ENCODE data around the gene ZNF521. TPM values are rescaled to one million over a fixed set of nuclear protein-coding genes. Genes with fewer than 3 reads are reported as not detected.

ZNF521 gene
- total RNA-seq, 4 donors from 2014 or later, result 28.2 to 67.3 (median 53.1) TPM

- intact Hi-C loops (cut with DNase I), result no loop called here
- no peaks in the 10 kb centered on the region for H3K9me3 ChIP-seq
- WGBS, 2 donors, result 96 to 97% methylated on average over 1 of the region's 1 CpG
Observed at GRCh38 chr18:25236736-25237135, 115.2 kb downstream of the ZNF521 start.

GRCh38 chr18:25235401-25236042 is 116.4 kb downstream of the ZNF521 start:
- H3K27ac ChIP-seq, result no peak overlapping the region

More at GRCh38 chr18:25236736-25237135, 115.2 kb downstream of the ZNF521 start:
- H3K36me3 ChIP-seq, result no peaks in the 10 kb centered on the region
- H3K27ac ChIP-seq, result no peak overlapping the region
- DNase-seq, result no peak
- H3K4me3 ChIP-seq (replicated peaks in 1 of 3), result no peak overlapping the region
- H3K27me3 ChIP-seq, result no peaks in the 10 kb centered on the region
- peaks cover 0 to 4% of the 10 kb centered on the region in 2 donors for H3K4me1 ChIP-seq
- TF ChIP-seq POLR2A (IDR thresholded peaks at IDR 0.05) (no peak), CTCF (IDR thresholded peaks at IDR 0.05) (no peak)

GRCh38 chr18:25234740-25235345 is 117.1 kb downstream of the ZNF521 start:
- Histone ChIP-seq H3K4me1 (peaks cover 0 to 14% of the 10 kb centered on the region in 2 donors), H3K27me3 (no peaks in the 10 kb centered on the region), H3K9me3 (no peaks in the 10 kb centered on the region), H3K36me3 (no peaks in the 10 kb centered on the region), H3K27ac (no peak overlapping the region), H3K4me3 (replicated peaks in 1 of 3) (no peak overlapping the region)
- intact Hi-C loops (cut with DNase I), result no loop called here
- no peak for DNase-seq
- no peak for TF ChIP-seq POLR2A (IDR thresholded peaks at IDR 0.05)
- TF ChIP-seq CTCF (IDR thresholded peaks at IDR 0.05), result no peak
- 77 to 82% methylated on average over 3 of the region's 3 CpGs for WGBS, 2 donors

More at GRCh38 chr18:25235401-25236042, 116.4 kb downstream of the ZNF521 start:
- Histone ChIP-seq H3K36me3 (no peaks in the 10 kb centered on the region), H3K9me3 (no peaks in the 10 kb centered on the region), H3K4me1 (peaks cover 0 to 11% of the 10 kb centered on the region in 2 donors), H3K4me3 (replicated peaks in 1 of 3) (no peak overlapping the region), H3K27me3 (no peaks in the 10 kb centered on the region)
- 68 to 91% methylated on average over 9 of the region's 9 CpGs for WGBS, 2 donors
- intact Hi-C loops (cut with DNase I), result no loop called here
- no peak for DNase-seq
- TF ChIP-seq CTCF (IDR thresholded peaks at IDR 0.05) (no peak), POLR2A (IDR thresholded peaks at IDR 0.05) (no peak)

- peaks cover 0 to 14% of the 10 kb centered on the region in 2 donors for H3K4me1 ChIP-seq
- no peaks in the 10 kb centered on the region for H3K9me3 ChIP-seq
- no peaks in the 10 kb centered on the region for H3K27me3 ChIP-seq
- TF ChIP-seq CTCF (IDR thresholded peaks at IDR 0.05) (no peak), POLR2A (IDR thresholded peaks at IDR 0.05) (no peak)
- H3K27ac ChIP-seq, result peak overlapping the region in 2 of 3 donors; percentile 6 to 38
- no peaks in the 10 kb centered on the region for H3K36me3 ChIP-seq
- DNase-seq, result no peak
- WGBS, 2 donors, result 81 to 86% methylated on average over 1 of the region's 1 CpG
- H3K4me3 ChIP-seq (replicated peaks in 1 of 3), result no peak overlapping the region
- intact Hi-C loops (cut with DNase I), result no loop called here
Observed at GRCh38 chr18:25234322-25234639, 117.7 kb downstream of the ZNF521 start.

Data from thyroid gland (tissue), 4 donors.